GM10266 (cell line): Measurements from ENCODE around the gene PMP22.

Experiments used
- DNase-seq: peaks from one replicate; pipeline ENCODE4 v3.0.0; 2012; ENCODE audit errors: extremely low spot score
- CTCF ChIP-seq: IDR thresholded peaks from 2 replicates; pipeline ENCODE4 v1.5.1; 2012; ENCODE audit warnings: mild to moderate bottlenecking, low read depth; ENCODE audit not compliant: control insufficient read depth, insufficient read depth; ENCODE audit errors: missing control alignments

The PMP22 gene

DNA sequence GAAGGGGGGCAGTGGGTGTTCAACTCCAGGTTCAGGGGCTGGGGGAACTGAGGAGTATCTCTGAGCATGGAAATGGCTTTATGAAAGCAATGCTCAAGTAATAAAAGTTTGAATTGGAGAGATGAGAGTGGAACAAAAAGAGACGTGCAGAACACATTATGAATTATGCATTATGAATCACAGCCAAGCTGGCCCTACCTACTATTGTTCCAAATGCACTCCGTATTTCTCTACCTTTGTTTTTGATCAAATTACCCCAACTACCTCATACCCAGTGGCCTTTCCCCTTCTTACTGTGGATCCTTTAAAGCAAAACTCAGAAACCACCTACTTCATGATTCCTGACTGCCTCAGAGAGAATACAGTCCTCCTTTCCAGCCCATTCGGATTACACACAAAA is 38.1 kb upstream of the PMP22 start:
- TF ChIP-seq CTCF: no peak

GRCh38 chr17:15301845-15302244 is 36.7 kb upstream of the PMP22 start:
- no peak for DNase-seq
- no peak for TF ChIP-seq CTCF

More for the DNA sequence above, 38.1 kb upstream of the PMP22 start:
- DNase-seq: no peak

DNA sequence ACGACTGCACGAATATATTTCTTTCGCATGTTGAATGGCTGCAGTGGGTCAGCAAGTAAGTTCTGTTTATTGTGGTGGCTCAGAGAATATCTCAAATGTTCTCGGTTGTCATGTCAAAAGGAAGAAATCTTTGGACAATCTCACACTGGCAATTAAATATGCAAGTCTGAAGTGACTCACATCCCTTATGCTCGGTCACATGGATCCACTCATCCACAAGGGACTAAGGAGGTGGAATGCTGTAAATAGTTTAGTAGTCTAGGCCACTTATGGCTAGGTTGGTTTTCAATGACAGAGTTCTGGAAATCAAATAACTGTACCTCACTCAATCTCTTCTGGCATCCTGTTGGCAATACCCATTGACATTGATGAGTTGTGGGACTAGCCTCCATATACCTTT is 33.0 kb upstream of the PMP22 start:
- no peak for TF ChIP-seq CTCF
- DNase-seq: no peak

- TF ChIP-seq CTCF: no peak
- no peak for DNase-seq
Measured at GRCh38 chr17:15293558-15293957, 28.4 kb upstream of the PMP22 start.

- no peak for DNase-seq
- no peak for TF ChIP-seq CTCF
Measured at GRCh38 chr17:15291674-15292361, 26.7 kb upstream of the PMP22 start.

GRCh38 chr17:15290605-15291004 is 25.5 kb upstream of the PMP22 start:
- no peak for TF ChIP-seq CTCF
- DNase-seq: no peak

GRCh38 chr17:15289285-15290183 is 24.4 kb upstream of the PMP22 start:
- DNase-seq: no peak
- no peak for TF ChIP-seq CTCF
